Astrocyte of the cerebellum (primary cell): Measurements from ENCODE around the gene TOLLIP.

Experiments used
- DNase-seq: peaks from one replicate; pipeline ENCODE4 v3.0.0-alpha.2; 2011; ENCODE audit warnings: low read depth
- H3K4me3 ChIP-seq: 2 replicates; pipeline ENCODE4 v1.5.1; 2011; ENCODE audit warnings: mild to moderate bottlenecking, low read depth, low read length, moderate library complexity
- in situ Hi-C: cut with HindIII; loops from 2 replicates; pipeline ENCODE4 v1.10.0; 2017; ENCODE audit warnings: low sequenced_read_pairs
- TF ChIP-seq, protein P1 (sequence below): IDR thresholded peaks from 2 replicates; pipeline ENCODE4 v1.5.1; 2012; ENCODE audit warnings: low read length, low read depth, moderate library complexity, mild to moderate bottlenecking; ENCODE audit errors: missing control alignments

TOLLIP gene

GRCh38 chr11:1299621-1300020 lies 9.8 kb downstream of the TOLLIP start:
- TF ChIP-seq, protein P1, sequence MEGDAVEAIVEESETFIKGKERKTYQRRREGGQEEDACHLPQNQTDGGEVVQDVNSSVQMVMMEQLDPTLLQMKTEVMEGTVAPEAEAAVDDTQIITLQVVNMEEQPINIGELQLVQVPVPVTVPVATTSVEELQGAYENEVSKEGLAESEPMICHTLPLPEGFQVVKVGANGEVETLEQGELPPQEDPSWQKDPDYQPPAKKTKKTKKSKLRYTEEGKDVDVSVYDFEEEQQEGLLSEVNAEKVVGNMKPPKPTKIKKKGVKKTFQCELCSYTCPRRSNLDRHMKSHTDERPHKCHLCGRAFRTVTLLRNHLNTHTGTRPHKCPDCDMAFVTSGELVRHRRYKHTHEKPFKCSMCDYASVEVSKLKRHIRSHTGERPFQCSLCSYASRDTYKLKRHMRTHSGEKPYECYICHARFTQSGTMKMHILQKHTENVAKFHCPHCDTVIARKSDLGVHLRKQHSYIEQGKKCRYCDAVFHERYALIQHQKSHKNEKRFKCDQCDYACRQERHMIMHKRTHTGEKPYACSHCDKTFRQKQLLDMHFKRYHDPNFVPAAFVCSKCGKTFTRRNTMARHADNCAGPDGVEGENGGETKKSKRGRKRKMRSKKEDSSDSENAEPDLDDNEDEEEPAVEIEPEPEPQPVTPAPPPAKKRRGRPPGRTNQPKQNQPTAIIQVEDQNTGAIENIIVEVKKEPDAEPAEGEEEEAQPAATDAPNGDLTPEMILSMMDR, result no peak
- no peak overlapping the region for H3K4me3 ChIP-seq
- in situ Hi-C loops, result no loop called here
- no peak for DNase-seq

- no peak overlapping the region for H3K4me3 ChIP-seq
- in situ Hi-C loops, result no loop called here
- DNase-seq, result no peak
- TF ChIP-seq, protein P1, result no peak
These were observed 10.5 kb downstream of the TOLLIP start for GRCh38 chr11:1298695-1299492.

GRCh38 chr11:1297576-1298473 lies 11.6 kb downstream of the TOLLIP start:
- in situ Hi-C loops, result no loop called here
- DNase-seq, result no peak
- TF ChIP-seq, protein P1, result no peak
- no peak overlapping the region for H3K4me3 ChIP-seq

GRCh38 chr11:1297011-1297575 lies 12.3 kb downstream of the TOLLIP start:
- DNase-seq, result no peak
- in situ Hi-C loops, result no loop called here
- H3K4me3 ChIP-seq, result no peak overlapping the region
- TF ChIP-seq, protein P1, result no peak

GRCh38 chr11:1296287-1296686 lies 13.1 kb downstream of the TOLLIP start:
- no peak overlapping the region for H3K4me3 ChIP-seq
- TF ChIP-seq, protein P1, result no peak
- in situ Hi-C loops, result no loop called here
- DNase-seq, result no peak

DNA sequence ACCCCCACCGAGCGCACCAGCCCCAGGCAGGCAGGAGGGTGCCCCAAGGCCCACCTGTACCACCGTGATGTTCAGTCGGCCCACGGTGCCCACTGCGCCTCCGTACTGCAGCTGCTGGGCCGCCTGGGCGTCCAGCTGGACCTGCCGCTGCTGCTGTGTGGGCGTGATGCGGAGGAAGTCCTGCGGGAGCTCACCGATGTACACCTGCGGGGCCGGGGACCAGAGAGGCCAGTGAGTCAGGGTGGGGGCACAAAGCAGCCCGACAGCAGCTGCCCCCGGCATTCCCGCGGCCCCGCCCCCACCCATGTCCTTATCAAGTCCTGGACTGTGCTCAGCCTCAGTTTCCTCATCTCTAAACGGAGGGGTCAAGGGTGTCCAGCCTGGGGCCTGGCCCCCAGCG lies 13.8 kb downstream of the TOLLIP start:
- no peak for DNase-seq
- no peak overlapping the region for H3K4me3 ChIP-seq
- in situ Hi-C loops, result no loop called here
- TF ChIP-seq, protein P1, result no peak
